Suppressor macrophage treated with lipopolysaccharide for 1 hour (primary cell): ENCODE data around the gene TRIM62.

Experiments
- DNase-seq, 3 donors: peaks; one replicate each; pipeline ENCODE4 v3.0.0-alpha.2; 2020 to 2022

Gene TRIM62

GRCh38 chr1:33097137-33097611 lies 84.7 kb downstream of the TRIM62 start:
- DNase-seq: peak in 2 of 3 donors; percentile 29 to 33

DNA sequence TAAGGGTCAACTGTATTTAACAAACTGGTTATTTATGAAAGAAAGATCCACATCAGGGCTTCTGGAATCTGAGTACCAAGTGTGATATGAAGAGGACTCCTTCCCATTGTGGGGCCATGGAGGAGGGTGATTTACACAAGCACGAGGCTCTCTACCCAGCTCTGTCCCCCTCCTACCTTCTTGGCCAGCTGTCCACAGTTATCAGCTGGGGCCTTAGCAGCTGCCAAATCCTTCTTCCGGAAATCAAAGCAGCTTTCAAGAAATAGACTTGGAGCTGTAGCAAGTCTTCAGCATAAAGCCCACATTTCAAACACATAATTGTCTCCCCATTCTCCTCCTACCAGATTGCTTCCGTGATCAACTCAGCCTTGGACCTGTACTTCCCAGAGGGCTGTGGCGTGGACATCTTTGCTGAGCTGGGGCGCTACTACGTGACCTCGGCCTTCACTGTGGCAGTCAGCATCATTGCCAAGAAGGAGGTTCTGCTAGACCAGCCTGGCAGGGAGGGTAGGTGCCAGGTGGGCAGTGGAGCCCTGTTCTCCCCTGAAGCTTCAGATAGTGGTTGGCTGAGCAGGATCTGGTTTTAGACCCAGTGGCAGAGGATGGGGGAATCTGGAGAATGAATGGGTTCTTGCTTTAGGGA lies 85.4 kb downstream of the TRIM62 start:
- DNase-seq: no peak
